ENCODE measurements around the gene GALNT5.

GALNT5 gene

GRCh38 chr2:157228946-157229345 lies 28.6 kb upstream of the GALNT5 start:
- TF ChIP-seq CTCF (IDR thresholded peaks at IDR 0.05; ENCODE audit: poor library complexity, severe bottlenecking): no peak
- ATAC-seq (ENCODE audit: low read depth) (no peak), DNase-seq (ENCODE audit: low spot score) (no peak)
- Histone ChIP-seq H3K4me1 (ENCODE audit: insufficient read depth, poor library complexity, severe bottlenecking) (peaks cover 7% of the 10 kb centered on the region), H3K4me3 (ENCODE audit: severe bottlenecking) (no peak overlapping the region), H3K9me3 (ENCODE audit: severe bottlenecking) (no peaks in the 10 kb centered on the region), H3K27me3 (ENCODE audit: insufficient read depth, poor library complexity, severe bottlenecking) (no peaks in the 10 kb centered on the region), H3K27ac (ENCODE audit: poor library complexity, severe bottlenecking) (no peak overlapping the region), H3K36me3 (ENCODE audit: low read depth) (no peaks in the 10 kb centered on the region)

GRCh38 chr2:157229572-157229971 lies 27.9 kb upstream of the GALNT5 start:
- Histone ChIP-seq H3K36me3 (ENCODE audit: low read depth) (no peaks in the 10 kb centered on the region), H3K4me1 (ENCODE audit: insufficient read depth, poor library complexity, severe bottlenecking) (peaks cover 8% of the 10 kb centered on the region), H3K27ac (ENCODE audit: poor library complexity, severe bottlenecking) (no peak overlapping the region), H3K9me3 (ENCODE audit: severe bottlenecking) (peaks cover 3% of the 10 kb centered on the region), H3K27me3 (ENCODE audit: insufficient read depth, poor library complexity, severe bottlenecking) (no peaks in the 10 kb centered on the region), H3K4me3 (ENCODE audit: severe bottlenecking) (no peak overlapping the region)
- TF ChIP-seq CTCF (IDR thresholded peaks at IDR 0.05; ENCODE audit: poor library complexity, severe bottlenecking): no peak
- DNase-seq (ENCODE audit: low spot score): no peak
- ATAC-seq (ENCODE audit: low read depth): no peak

GRCh38 chr2:157231476-157231875 lies 26.0 kb upstream of the GALNT5 start:
- Histone ChIP-seq H3K36me3 (ENCODE audit: low read depth) (no peaks in the 10 kb centered on the region), H3K27me3 (ENCODE audit: insufficient read depth, poor library complexity, severe bottlenecking) (no peaks in the 10 kb centered on the region), H3K27ac (ENCODE audit: poor library complexity, severe bottlenecking) (no peak overlapping the region), H3K9me3 (ENCODE audit: severe bottlenecking) (peaks cover 3% of the 10 kb centered on the region), H3K4me1 (ENCODE audit: insufficient read depth, poor library complexity, severe bottlenecking) (peaks cover 18% of the 10 kb centered on the region), H3K4me3 (ENCODE audit: severe bottlenecking) (no peak overlapping the region)
- DNase-seq (ENCODE audit: low spot score): no peak
- TF ChIP-seq CTCF (IDR thresholded peaks at IDR 0.05; ENCODE audit: poor library complexity, severe bottlenecking): no peak
- no peak for ATAC-seq (ENCODE audit: low read depth)

GRCh38 chr2:157233506-157233905 lies 24.0 kb upstream of the GALNT5 start:
- DNase-seq (ENCODE audit: low spot score) (no peak), ATAC-seq (ENCODE audit: low read depth) (peak; percentile 63; the same call in 1 of the 3 replicates)
- Histone ChIP-seq H3K27me3 (ENCODE audit: insufficient read depth, poor library complexity, severe bottlenecking) (no peaks in the 10 kb centered on the region), H3K36me3 (ENCODE audit: low read depth) (no peaks in the 10 kb centered on the region), H3K9me3 (ENCODE audit: severe bottlenecking) (peaks cover 3% of the 10 kb centered on the region), H3K4me3 (ENCODE audit: severe bottlenecking) (no peak overlapping the region), H3K27ac (ENCODE audit: poor library complexity, severe bottlenecking) (no peak overlapping the region), H3K4me1 (ENCODE audit: insufficient read depth, poor library complexity, severe bottlenecking) (peaks cover 24% of the 10 kb centered on the region)
- TF ChIP-seq CTCF (IDR thresholded peaks at IDR 0.05; ENCODE audit: poor library complexity, severe bottlenecking): no peak

- Histone ChIP-seq H3K9me3 (ENCODE audit: severe bottlenecking) (peaks cover 3% of the 10 kb centered on the region), H3K27ac (ENCODE audit: poor library complexity, severe bottlenecking) (peak overlapping the region; percentile 39), H3K27me3 (ENCODE audit: insufficient read depth, poor library complexity, severe bottlenecking) (no peaks in the 10 kb centered on the region), H3K36me3 (ENCODE audit: low read depth) (no peaks in the 10 kb centered on the region), H3K4me3 (ENCODE audit: severe bottlenecking) (no peak overlapping the region), H3K4me1 (ENCODE audit: insufficient read depth, poor library complexity, severe bottlenecking) (peaks cover 24% of the 10 kb centered on the region)
- DNase-seq (ENCODE audit: low spot score) (no peak), ATAC-seq (ENCODE audit: low read depth) (peak; percentile 89)
- TF ChIP-seq CTCF (IDR thresholded peaks at IDR 0.05; ENCODE audit: poor library complexity, severe bottlenecking): no peak
Observed at GRCh38 chr2:157236404-157236803, 21.1 kb upstream of the GALNT5 start.

Data from RWPE2 (cell line).